Measurements from ENCODE around the gene TMEM51.
A peak's percentile ranks its signal among the peaks of the same experiment; 100 is the strongest.

The TMEM51 gene

DNA sequence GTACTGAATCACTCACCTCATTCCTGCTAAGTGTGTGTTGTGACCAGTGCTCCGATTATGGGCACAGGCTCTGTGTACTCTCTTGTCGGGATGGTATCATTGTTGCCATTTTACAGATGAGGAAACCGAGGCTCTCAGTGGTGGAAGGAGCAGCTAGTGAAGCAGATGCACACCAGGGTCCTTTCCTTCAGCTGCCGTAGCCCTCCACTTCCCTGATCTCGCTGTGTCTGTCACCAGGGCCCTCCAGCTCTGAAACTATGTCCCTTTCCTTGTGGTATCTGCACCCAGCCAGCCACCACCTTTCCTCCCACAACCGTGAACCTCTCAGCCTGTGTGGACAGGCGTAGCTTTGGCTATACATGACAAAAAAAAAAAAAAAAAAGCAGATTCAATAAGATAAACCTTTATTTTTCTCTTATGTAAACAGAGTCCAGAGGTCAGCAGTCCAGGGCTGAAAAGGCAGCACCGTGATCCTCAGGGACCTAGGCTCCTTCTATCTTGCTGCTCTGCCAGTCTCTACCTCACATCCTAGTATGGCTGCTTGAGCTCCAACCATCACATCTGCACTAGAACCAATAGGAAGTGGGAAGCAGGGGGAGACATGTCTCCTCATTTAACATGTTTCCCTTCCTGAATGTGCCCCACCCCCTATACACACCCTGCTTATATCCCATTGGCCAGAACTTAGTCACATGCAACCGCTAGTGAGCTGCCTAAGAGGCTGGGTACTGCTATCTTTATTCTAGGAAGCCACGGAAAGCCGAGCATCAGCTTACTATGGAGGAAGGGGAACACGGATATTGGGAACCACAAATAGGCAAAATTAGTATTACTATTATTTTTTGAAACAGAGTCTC, 44.3 kb downstream of the TMEM51 start:
- DNase-seq, result no peak

DNA sequence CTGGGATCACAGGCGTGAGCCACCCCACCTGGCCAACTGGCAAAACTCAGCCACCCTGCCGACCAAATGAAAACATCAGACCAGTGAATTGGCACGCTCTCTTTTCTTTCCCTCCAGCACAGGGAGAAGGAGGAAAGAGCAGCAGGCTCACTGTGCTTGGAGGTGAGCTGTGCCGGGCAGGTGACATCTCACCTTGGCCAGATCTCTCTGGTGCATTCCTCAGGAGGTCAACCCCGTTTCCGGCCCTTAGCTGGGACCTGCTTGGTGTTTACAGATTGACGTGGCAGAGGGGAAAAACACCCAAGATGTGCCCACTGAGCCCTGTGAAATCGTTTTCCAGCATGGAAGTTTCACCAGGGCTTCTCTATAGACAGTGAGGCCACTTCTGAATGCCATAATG, 45.1 kb downstream of the TMEM51 start:
- DNase-seq, result no peak

DNA sequence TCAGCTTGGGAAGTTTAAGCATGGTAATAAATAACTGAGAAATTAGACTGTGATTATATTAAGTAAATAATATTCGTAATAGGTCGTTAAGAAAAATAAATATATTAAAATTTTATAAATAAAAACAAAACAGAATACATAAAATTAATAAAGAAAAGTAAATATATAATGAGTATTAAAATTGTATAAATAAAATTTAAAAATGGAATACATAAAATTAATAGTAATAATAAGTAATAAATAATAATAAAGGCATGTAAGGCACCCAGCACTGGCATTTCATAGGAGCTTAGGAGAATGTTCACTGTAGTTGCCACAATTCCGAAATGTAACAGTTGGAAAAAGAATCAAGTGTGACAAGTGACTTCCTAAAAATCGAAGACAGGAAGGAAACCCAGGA, 47.7 kb downstream of the TMEM51 start:
- no peak for DNase-seq

DNA sequence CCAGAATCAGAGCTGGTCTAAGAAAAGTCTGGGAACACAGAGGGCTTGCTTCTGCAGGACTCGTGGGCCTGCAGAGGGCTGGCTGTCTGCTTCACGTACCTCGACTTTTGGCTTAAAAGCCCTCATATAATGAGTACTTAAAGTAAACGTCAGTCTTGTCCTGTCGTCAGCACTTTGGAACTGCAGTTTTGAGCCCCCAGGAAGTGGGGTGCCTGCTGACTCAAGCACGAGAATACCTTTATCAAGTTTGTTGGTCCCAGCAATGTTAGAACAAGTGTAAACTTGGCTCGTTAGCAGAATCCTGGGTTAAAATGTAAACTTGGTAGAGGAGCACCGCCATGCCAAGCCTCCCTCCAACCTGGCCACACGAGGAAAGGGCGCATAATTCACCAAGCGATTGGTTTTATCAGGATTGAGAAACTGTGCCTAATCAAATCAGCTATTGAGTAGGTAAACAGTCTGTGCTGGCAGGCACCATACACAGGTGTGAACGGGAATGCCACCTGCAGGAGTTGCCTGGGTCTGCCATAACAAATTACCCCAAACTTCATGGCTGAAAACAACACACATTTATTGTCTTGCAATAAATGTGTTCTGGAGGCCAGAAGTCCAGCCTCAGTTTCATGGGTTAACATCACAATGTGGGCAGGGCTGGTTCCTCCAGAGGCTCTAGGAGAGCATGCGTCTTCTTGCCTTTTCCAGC, 48.5 kb downstream of the TMEM51 start:
- no peak for DNase-seq

DNA sequence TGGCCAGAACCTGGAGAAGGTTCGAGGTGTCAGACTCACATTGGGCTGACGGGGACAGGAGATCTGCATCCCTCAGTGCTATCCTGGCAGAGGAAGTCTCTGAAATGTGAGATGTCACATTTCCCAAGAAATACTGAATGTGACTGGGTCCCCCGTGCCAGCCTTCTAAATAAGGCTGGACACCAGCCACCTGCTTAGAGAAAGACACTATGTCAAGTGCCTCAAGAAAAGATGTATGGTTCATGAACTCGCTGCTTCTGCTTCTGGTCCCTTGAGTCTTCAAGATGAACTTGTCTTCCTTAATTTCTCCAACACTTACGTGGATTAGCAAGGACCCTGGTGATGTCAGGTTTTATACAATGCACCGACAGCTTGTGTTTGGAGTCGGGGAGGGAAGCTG, 51.4 kb downstream of the TMEM51 start:
- DNase-seq, result no peak

DNA sequence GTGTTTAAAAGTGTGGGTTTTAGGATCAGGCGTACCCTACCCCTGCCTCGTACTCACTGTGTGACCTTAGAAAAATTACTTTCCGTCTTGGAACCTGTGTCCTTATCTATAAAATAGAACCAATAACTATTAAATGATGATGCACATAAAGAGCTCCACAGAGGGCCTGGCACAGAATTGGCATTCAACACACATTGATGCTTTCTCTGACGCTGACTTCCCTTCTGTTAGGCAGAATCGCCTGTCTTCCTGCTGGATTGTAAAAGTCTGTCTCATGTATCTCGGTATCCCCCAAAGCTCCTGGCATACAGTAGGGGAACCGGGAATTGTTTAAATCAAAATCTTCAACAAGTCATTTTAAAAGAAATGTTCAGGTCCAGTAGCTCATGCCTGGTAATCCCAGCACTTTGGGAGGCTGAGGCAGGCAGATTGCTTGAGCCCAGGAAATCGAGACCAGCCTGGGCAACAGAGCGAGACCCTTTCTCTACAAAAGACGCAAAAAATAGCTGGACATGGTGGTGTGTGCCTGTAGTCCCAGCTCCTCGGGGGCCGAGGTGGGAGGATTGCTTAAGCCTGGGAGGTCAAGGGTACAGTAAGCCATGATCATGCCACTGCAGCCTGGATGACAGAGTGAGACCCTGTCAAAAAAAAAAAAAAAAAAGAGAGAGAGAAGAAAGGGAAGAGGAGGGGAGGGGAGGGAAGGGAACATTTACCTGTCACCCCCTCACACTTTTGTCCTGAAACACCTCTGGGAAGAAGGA, 52.2 kb downstream of the TMEM51 start:
- DNase-seq, result no peak

DNA sequence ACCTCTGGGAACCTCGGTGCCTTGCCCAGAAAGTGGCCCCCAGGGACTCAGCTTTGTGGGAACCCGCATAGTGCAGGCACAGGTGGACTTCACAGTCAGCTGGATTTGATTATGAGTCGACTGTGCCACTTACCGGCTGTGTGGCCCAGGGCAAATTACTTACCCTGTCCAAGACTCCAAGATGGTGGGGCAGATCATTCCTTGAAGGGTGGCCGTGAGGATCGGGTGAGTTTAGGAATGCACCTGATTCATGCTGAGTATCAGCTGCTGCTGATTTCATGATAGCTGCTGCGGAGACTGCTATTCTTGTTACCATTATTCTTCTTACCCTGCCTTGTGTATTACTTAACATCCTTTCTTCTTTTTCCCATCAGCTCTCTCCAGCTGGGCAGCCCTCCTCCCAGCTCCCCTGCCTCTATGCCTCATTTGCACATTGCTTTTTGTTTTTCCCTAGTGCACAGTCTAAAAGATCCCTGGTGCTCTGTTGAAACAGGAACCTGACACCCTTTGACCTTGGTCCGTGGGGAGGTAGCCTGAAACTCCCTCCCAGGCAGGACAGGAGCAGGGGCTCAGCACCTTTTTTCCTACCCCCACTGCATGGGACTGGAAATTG, 53.0 kb downstream of the TMEM51 start:
- no peak for DNase-seq

DNA sequence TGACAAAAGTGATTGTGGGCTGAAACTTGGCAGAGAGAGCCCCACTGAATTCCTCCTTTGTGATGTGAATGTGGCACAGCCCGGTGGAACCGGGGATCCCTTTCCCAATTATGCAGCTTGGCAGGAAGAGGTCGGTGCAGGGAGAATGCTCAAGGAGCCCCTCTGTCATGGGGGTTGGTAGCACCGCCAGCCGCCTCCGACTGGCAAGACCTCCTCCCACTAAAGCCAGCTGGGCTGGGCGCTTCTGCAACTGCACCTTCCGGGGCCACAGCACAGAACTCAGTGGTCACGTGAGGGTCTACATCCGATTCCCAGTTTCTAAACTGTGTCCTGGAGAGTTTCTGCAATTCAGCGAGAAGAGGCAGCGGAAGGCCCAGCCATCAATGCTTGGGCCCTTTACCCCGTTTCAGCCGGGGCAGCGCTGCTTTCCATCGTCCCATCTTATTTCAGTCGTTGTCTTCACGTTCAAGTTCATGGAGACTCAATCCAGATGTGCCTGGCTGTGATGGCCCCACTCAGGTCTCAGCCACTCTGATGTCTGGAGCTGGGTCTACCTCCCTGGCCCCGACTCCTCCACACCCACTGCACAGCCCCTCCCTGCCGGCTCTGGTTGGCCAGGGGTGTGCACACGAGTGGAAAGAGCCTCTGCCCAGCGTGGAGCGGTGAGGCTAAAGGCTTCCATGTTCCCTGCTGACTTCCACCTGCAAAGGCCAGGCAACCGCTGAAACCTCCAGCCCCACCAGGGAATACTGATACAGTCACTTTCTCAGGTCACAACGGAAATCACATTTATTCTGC, 53.7 kb downstream of the TMEM51 start:
- no peak for DNase-seq

DNA sequence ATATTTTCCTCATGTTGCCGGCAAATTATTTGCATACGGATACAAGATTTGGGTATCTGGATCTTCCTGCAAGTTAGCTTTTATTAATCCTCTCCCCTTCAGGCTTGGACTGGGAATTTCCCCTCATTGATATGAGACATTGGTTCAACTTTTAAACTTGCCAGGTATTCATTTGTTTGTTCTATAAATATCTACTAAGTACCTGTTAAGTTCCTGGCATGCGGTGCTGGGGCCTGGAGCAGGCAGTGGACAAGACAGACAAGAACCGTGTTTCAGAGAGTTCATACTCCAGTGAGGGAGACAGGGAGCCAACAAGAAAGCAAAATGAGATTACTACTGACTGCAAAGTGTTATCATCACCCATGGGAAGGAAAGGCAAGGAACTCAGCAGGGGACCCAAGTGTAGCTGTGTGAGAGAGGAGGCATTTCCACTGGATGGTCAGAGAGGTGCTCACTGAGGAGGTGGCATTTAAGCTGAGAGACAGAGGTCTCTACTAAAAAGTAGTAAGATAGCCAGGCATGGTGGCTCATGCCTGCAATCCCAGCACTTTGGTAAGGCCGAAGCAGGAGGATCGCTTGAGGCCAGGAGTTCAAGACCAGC, 54.4 kb downstream of the TMEM51 start:
- DNase-seq, result no peak

DNA sequence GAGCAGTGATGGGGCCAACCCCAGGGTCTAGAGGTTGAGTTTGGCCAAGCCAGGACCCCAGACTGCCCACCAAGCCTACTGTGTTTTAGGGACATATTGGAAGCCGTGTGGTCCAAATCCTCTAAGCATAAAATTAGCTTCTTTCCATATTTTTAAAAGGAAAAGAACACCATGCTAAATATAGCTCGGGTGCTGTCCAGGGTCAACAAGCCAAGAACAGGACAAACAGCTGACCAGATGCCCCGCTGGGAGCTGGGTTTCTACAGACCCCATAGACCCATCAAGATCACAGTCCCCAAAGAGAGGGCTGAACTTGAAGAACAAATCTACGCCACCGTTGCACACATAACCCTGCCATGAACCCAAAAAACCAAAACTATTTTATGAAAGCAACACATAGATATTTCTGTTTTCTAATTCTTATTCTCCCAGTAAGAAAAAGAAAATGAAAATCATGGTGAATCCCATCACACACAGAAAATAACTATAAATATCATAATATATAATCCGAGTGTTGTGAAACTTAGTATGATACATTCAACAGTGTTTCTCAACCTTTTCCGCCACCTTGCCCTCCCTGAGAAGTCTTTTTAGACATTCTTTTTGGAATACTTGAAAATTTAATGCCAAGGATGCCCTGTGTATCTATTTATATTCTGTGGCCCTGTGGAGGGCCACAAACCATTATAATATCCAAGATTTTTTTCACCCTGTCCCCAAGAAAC, 57.3 kb downstream of the TMEM51 start:
- peak in 2 of 3 donors; percentile 62 to 64 for DNase-seq

DNA sequence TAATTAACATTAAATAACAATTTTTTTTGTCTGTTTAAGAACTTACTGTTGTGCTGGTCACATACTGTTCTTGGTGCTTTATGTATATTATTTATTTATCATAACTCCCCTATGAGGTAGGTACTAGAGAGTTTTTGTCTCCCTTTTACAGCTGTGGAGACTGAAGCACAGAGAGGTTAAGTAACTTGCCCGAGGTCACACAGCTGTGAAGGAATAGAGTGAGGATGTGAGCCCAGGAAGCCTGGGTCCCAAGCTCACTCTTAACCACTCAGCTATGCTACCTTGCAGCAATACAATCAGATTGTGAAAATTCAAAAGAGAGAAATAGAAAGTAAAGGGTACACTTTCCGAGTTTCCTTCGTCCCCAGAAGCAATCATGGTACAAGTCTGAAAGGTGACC, 57.9 kb downstream of the TMEM51 start:
- no peak for DNase-seq

DNA sequence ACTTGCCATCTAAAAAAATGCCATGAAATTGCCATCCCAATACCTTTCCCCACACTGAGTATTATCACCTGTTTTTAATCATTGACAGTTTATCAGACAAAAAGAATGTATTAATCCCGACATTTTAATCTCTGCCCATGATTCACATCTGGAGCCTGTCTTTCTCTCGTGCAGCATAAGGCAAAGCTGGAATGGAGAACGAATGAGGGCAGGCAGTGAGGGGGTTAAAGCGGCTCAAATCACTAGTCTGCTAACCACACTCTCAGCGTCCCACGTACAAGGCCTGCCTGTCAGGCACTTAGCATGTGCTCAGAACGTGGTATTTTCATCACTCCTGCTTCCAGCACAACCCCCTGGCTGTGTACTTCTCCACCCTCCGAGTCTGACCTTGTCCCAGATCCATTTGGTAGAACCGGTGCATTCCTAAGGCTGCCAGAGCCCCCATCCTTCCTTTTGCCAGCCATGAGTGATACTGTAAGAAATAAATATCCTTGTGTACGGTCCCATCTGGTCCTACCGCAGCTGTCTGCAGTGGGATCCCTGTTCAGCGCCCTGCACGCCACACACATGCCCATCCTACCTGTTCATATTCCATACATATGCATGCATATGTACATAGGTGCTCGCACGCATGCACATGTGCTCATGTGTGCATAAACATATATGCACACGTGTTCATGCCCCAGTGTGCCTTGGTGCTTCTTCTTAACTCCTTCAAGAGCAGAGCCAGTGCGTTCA, 58.8 kb downstream of the TMEM51 start:
- DNase-seq, result no peak

DNA sequence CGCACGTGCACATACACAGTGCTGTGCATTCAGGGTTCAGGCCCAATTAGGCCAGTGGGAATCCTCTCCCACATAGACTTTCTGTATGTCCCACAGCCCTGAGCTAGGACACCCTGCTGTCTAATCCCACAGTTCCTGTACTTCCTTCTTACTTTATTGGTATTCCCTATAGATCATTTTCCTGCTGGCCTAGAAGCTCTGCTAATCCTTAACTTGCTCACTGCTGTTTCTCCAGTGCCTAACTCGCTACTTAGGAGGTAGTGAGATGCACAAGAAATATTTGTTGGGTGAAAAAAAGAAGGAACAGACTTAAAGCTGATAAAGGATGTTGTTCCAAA, 59.4 kb downstream of the TMEM51 start:
- no peak for DNase-seq

DNA sequence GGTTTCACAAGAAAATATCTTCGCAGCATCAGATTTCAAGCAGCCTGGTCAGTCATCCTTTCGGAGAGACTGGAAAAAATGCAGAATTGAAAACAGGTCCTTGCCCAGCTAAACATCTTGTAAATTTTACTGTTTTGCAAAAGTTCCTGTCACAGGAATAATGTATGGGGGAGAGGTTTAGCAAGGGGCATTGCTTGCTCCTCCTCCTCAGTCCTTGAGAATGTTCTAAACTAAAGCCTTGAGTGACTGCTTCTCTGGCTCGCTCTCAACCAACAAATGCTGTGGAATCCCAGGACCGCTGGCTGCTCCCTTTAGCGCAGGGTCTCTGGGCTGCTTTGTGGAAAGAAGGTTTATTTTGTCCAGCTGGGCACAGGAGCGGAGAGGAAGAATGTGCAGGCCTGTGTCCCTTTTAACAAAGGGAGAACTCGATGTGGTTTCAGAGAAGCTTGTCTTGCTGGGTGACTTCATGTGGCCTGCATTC, 59.8 kb downstream of the TMEM51 start:
- peak; percentile 38 to 86 (median 85) for DNase-seq

DNA sequence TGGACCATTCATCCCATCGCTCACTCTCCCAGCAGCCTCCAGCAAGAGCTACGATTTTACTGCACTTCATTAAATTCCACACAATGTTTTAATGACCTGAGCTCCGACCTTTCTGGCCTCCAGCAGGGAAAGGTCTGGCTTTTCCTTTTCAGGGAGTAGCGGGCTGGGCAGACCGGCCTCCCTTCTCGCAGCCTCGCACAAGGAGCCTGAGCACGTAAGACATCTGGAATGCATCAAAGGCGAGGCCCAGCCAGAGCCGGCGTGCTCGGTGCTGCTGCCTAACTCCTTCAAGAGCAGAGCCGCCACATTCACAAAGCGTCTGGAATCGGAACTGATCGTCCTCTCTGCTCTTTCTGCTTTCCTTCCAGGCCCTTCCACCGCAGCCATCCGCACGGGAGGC, 61.0 kb downstream of the TMEM51 start:
- no peak for DNase-seq

DNA sequence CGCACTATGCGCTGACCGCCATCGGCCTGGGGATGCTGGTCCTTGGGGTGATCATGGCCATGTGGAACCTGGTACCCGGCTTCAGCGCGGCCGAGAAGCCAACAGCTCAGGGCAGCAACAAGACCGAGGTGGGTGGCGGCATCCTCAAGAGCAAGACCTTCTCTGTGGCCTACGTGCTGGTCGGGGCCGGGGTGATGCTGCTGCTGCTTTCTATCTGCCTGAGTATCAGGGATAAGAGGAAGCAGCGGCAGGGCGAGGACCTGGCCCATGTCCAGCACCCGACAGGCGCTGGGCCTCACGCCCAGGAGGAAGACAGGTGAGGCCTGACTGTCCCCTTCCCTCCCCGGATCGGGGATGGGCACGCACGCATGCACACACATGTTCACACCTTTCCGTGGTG, 61.6 kb downstream of the TMEM51 start:
- no peak for DNase-seq

DNA sequence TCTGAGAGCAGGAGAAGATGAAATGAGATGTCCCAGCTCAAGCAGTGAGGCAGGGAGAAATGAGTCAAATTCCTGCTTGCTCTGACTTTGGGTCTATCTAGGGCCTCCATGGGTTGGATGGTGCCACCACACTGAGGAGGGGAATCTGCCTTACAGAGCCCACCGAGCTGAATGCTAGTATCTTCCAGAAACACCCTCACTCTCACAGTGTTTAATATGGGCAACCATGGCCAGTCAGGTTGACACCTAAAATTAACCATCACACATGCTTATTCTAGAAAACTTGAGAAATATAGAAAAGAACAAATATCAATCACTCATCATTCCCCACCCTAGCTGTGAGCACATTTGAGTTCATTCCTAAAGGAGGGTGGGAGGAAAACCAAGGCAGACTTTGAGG, 64.1 kb downstream of the TMEM51 start:
- DNase-seq, result no peak

DNA sequence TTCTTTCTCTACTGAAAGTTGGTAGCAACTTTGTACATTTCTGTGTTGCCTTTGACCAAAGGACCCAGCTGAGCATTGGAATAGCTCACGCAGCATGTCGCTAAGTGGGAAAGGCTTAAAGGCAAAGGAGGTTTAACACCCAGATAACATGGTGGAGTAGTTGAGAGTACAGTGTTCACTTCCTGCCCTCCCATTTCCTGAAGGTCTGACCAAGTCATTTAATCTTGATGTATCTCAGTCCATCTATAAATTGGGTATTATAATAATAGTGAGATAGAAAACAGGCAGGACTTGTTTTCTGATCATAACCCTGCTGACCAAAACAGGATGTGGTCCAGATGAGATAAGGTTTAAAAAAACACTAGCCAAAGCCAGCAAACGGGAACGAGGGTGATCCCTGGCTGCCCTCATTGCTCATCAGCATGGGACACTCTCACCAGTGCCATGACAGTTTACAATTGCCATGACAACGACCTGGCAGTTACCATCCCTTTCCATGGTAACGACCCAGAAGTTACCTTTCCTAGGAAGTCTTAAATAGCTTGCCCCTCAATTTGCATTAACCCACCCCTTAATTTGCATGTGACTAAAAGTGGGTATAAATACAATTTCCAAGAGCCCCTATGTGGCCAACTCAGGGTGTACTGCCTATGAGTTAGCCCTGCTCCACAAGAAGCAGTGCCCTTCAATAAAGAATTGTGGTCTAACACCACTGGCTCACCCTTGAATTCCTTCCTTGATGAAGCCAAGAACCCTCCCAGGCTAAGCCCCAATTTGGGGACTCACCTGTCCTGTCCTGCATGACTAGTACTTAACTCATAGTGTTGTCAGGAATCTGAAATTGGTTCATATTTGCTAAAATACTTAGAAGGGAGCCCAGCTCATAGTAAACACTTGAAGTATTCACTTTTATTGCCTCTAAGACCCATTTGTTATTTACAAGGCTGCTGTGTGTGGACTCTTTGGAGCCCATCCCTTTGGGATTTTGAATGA, 65.0 kb downstream of the TMEM51 start:
- peak; percentile 78 to 87 (median 79) for DNase-seq

Data from suppressor macrophage treated with lipopolysaccharide for 1 hour (primary cell).